Astrocyte of the hippocampus (primary cell): ENCODE data around the gene CBS.
"Not testable (repeated sequence)": the region's sequence is repeated elsewhere in the genome, so short reads cannot be mapped to it uniquely, and the experiment has no call there.

Experiments used
- DNase-seq: peaks from one replicate; pipeline ENCODE4 v3.0.0; 2011; ENCODE audit warnings: low read depth, low spot score

The CBS gene

GRCh38 chr21:43075170-43076022, at the start of gene CBS:
Gene CBS, minus strand, starts transcription at chr21:43075835. Its CDS starts 3,642 bp downstream, at chr21:43072193.
- not testable (repeated sequence) for DNase-seq

GRCh38 chr21:43115956-43116355, 40.3 kb upstream of the CBS start:
- not testable (repeated sequence) for DNase-seq

GRCh38 chr21:43114483-43114882, 38.8 kb upstream of the CBS start:
- not testable (repeated sequence) for DNase-seq

GRCh38 chr21:43109006-43109405, 33.4 kb upstream of the CBS start:
- not testable (repeated sequence) for DNase-seq

- DNase-seq, result not testable (repeated sequence)
These were observed 32.5 kb upstream of the CBS start for GRCh38 chr21:43108177-43108576.

- not testable (repeated sequence) for DNase-seq
These were observed 32.1 kb upstream of the CBS start for GRCh38 chr21:43107794-43108137.

GRCh38 chr21:43106965-43107793, 31.5 kb upstream of the CBS start, which contains the start of gene U2AF1:
Gene U2AF1, minus strand, starts transcription at chr21:43107570. Its CDS starts 76 bp downstream, at chr21:43107494.
- DNase-seq, result peak; percentile 7

- not testable (repeated sequence) for DNase-seq
These were observed 29.0 kb upstream of the CBS start for GRCh38 chr21:43104642-43105041.

- not testable (repeated sequence) for DNase-seq
These were observed 26.6 kb upstream of the CBS start for GRCh38 chr21:43102281-43102680.

GRCh38 chr21:43101676-43102075, 26.0 kb upstream of the CBS start:
- not testable (repeated sequence) for DNase-seq

- DNase-seq, result not testable (repeated sequence)
These were observed 25.4 kb upstream of the CBS start for GRCh38 chr21:43101000-43101399.

GRCh38 chr21:43091979-43092614, 16.5 kb upstream of the CBS start:
- DNase-seq, result not testable (repeated sequence)

- not testable (repeated sequence) for DNase-seq
These were observed 15.3 kb upstream of the CBS start for GRCh38 chr21:43090947-43091346.

GRCh38 chr21:43089463-43089862, 13.8 kb upstream of the CBS start:
- DNase-seq, result not testable (repeated sequence)

GRCh38 chr21:43082587-43083300, 7.1 kb upstream of the CBS start:
- DNase-seq, result not testable (repeated sequence)

GRCh38 chr21:43076643-43077042, 1.0 kb upstream of the CBS start:
- not testable (repeated sequence) for DNase-seq

GRCh38 chr21:43076023-43076637, 495 bp upstream of the CBS start:
- not testable (repeated sequence) for DNase-seq

GRCh38 chr21:43074401-43075169, 1.1 kb downstream of the CBS start:
- DNase-seq, result not testable (repeated sequence)

- DNase-seq, result not testable (repeated sequence)
These were observed 2.9 kb downstream of the CBS start for GRCh38 chr21:43072742-43073141.

GRCh38 chr21:43069682-43070081, 6.0 kb downstream of the CBS start:
- DNase-seq, result not testable (repeated sequence)
